ENCODE results near the gene UBE2S.

UBE2S gene

DNA sequence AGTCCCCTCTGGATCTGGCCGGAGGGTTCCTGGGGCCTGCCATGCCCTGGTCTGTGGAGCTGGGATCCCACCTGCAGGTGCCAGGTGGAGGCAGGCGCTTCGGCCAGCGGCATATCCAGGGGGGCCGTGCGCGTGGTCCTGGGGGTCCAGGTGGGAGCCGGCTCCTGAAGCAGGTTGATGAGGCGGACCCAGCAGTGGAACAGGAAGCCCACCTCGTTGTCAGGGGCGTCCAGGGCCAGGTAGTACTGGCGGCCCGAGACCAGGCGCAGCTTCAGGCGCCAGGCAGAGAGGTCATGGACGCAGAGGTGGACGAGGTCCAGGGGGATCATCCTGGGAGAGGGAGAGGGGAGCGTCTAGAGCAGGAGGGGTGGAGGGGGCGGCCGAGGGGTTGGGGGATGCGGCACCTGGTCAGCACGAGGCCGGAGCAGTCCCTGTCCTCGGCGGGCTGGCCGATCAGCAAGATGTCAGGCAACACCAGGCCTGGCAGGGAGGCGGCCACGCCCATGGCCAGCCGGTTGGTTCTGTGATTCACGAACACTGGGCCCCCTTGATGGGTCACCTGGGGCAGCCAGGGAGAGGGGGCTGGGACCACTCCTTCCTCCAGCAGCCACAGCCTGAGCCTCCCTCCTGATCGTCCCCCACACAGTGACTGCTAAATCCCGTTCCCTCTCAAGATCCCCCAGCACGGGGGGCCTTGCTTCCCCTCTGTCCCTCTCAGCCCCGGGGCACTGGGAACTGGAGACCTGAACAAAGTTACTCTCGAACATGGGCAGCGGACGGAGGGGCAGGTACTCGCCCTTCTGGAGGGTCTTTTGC lies 45.2 kb downstream of the UBE2S start:
- no peak for DNase-seq (ENCODE audit: low spot score)

DNA sequence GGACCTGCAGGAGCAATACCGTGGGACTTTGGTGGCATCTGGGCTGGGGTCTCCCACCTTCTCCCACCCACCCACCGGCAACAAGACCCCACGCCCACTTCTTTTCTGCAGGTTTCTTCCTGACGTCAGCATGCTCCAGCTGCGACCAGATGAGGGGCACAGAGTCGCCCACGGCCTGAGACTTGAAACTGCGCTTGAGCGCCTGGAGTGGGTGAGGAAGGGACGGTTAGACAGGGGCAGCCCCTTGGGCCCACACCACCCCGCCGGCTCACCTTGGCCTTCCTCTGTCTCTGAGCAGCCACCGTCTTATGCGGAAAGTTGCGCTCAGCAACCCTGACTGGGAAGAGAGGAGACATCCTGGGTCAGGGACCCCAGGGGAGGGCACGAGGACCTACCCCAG lies 46.7 kb downstream of the UBE2S start:
- no peak for DNase-seq (ENCODE audit: low spot score)

DNA sequence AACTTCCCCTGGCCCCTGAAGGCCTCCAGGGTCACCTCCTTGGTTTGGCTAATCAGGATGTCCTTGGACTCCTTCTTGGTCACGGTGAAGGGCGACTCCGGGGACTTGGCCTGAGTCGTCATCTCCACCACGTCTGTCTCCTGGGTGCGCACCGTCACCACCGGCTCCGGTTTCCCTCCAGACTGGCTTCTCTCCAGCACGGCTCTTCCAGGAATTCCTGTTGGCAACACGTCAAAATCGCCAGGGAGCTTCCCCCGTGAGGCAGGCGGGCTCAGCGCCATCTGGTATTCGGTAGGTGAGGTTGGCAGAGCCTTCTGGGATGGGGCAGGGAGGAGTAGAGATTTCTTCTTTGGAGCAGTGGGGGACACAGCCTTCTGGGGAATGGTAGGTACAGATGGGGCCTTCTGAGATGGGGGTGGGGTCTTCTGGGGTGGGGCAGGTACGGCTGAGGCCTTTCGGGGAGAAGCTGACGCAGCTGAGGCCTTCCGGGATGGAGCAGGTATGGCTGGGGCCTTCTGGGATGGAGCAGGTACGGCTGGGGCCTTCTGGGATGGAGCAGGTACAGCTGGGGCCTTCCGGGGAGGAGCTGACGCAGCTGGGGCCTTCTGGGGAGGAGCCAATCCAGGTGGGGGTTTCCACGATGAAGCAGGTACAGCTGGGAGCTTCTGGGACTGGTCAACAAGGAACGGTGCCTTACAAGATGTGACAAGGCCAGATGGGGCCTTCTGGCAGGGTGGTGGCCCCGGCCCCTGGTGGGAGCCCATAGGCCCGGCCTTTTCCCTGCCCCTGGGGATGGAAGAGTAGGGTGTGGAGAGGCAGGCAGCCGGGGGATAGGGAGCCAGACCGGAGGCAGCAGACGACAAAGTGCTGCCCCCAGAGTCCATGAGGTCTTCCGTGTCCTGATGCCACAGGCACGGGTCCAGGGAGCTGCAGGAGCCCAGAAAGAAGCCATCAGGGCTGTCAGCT lies 48.4 kb downstream of the UBE2S start:
- DNase-seq (ENCODE audit: low spot score), result no peak

DNA sequence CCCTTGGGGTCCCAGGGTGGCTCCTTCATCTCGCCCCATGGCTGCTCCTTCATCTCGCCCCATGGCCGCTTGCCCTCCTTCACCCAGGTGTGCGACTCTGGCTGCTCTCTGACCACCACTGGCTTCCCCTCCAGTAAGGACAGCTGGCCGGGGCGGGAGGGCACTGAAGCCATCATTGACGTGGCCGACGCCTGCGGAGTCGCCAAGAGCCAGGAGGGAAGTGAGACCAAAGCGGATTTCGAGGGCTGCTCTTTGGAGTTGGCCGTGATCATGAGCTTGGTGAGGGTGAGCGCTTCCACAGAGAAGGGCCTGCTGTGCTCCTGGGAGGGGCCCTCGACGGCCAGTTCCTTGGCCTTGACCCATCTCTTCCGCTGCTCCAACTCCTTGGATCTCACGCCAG lies 49.1 kb downstream of the UBE2S start:
- no peak for DNase-seq (ENCODE audit: low spot score)

DNA sequence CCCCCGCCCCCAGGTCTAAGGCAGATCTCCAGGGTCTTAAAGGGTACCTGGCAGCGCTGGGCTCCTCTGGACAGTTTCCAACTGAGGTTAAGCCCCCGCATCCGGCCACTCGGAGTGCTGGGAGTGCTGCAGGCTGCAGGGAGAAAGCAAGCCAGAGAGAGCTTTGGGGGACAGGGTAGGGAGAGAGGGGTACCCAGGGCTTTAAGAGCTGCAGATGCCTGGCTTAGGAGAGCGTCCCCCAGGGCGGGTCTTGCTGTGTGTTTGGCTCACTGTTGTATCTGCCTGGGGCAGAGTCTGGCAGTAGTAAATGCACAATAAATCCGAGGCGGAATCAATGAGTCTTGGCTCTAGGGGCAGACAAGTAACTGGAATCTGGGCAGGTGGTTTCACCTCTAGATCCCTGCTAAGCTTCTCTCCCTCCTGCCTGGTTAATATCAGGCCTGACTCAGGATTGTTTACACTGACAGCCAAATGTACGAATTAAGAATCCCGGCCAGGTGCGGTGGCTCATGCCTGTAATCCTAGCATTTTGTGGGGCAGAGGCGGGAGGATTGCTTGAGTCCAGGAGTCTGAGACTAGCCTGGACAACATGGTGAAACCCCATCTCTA lies 52.3 kb downstream of the UBE2S start:
- no peak for DNase-seq (ENCODE audit: low spot score)

DNA sequence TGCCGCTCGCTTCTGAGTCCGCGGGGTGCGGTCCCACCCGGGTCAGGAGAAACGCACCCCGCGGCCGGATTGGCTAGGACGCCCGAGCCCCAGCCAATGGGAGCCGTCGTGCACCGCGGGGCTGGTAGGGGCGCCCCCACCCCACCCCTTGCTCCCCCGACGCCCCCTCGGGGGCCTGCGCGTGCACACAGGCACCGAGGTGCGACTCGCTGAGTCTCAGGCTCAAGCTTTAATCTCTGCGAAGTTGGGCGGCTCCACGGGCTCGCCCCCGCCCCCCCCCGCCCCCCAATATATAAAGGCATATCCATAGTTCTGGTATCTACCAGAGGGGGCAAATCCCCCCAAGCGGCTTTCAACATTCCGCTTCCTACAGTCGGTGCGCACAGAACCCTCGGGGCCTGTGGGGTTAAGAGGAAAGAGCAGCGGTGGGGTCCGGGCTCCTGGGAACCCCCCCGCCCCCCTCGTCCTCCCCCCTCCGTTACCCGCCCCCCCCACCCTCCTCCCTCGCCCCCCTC lies 52.8 kb downstream of the UBE2S start, which contains the start of gene COX6B2:
Gene COX6B2 (minus strand): TSS at position 22 of the 515 bp plus-strand sequence. CDS start 198 bp downstream, outside the sequence.
- no peak for DNase-seq (ENCODE audit: low spot score)

DNA sequence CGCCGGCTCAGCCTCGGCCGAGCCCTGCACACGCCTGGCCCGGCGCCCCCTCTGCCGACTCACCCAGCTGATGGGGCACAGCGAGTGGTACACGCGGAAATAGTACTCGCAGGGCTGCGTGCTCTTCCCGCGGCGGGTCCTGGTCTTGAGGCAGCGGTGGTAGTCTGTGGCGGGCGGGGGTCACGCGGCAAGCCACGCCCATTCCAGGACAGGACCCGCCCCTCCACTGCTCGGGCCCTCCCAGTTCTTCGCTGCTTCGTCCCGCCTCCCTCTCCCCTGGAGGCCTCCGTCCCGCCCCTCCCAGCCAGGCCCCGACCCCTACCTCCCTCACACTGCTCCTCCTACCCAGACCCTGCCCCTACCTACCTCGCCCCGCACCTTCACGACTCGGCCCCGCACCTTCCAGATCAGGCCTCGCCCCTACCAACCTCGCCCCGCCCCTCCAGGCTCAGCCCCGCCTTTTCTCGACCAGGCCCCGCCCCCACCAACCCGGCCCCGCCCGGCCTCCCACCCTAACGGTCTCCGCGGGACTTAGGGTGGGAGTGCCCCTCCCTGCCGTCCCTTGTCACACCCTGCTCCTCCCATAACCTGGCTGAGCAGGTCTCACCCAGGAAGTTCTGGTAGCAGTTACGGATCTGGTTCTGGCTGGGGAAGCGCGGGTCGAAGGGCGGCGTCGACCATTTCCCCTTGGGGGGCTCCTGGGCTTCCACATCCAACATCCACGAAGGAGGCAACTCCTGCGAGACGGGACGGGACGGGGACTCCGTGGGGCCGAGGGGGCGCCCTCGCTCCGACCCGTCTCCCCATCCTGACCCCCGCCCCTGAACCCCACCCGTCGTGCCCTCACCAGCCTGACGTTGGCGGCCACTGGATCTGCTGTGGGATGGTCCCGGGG lies 53.5 kb downstream of the UBE2S start:
- DNase-seq (ENCODE audit: low spot score), result peak; percentile 45

DNA sequence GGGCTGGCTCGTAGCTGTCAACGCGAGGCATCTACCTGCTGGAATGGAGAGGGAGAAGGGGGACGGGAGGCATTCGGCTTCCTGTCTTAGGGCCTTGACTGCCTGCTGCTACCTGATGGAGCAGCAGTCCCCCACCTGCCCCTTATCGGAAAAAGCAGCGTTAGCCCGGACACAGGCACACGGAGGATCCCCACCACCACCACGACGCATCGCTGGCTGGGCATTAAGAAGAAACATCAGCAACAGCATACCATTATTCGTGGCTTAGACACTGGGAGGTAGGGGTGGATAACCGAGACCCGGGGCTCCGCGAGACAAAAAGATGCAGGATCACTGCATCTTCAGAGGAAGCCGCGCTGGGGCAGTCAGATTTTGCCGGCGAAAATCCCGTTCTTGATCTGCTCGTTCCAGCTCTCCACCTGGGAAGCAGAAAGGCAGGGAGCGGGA lies 54.2 kb downstream of the UBE2S start:
- DNase-seq (ENCODE audit: low spot score), result no peak

DNA sequence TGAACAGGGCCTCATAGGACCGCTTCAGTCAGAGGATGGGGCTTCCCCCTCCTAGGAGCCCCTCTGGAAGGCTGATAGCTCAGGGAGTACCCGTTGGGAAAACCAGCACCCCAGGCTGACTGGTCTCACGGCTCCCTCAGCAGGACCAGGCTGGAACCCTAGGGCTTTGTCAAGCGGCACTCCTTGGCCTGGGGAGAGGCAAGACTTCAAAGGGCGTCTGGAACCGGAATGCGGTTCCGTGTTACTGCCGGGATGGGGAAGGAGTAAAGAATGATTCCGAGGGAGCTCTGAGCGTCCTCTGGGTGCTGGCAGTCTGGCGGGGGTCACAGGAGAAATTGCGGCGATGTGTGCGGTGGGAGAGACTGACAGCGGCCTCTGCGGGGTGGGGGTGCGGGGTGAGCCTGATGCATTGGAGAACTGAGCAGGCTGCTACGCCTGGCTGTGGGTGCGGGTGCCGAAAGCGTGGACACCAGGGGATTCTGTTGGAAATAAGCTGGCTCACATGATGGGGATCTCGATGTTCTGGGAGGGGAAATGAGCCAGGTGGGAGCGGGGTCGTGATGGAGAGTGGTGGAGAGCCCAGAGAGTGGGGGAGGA lies 54.9 kb downstream of the UBE2S start:
- DNase-seq (ENCODE audit: low spot score), result no peak

DNA sequence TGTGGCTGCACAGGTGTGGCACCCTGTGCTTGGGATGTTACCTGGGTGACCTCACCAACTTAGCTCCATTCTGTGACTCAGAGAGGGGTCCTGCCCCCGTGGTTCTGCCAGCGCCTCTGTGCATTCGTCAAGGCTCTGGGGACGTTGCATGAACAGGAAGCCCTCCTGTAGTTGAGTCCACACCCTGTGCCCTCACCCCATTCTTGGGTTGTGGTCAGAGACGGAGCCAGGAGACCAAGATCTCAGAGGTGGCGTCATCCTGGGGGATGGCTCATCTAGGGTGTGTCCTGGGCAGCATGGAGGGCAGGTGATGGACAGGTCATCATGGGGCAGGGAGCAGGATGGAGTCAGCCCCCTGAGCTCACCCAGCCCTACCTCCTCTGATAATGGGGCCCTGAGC lies 55.5 kb downstream of the UBE2S start:
- no peak for DNase-seq (ENCODE audit: low spot score)

DNA sequence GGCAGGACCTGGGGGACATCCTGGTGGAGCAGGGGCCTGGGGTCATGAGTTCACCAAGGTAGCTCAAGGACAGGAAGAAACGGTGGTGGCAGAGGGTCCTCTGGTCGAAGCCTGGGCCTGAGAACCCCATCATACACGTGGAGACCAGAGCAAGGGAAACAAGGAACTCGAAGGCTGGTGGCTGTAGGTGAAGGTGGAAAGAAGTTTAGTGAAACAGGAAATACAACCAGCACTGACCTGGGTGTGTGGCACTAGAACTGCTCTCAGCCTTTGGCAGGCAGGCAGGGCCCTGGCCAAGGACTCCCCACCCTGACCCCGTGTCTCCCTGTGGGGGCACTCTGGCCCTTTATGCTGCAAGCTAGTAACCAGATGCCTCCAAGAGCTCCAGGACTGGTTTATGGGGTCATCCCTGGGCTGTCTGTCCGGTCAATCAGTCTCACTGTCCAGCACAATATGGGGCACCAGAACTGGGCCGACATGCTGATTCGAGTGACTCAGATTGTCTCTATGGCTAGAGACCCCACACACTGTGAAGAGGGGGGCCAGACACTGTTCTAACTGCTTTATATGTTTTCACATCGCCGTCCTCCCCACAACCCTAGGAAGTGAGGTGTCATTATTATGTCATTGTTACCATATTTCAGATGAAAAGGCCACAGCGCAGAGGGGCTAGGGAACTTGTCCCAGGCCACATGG lies 56.8 kb downstream of the UBE2S start:
- DNase-seq (ENCODE audit: low spot score), result no peak

All from RKO (cell line).